Thoracic aorta (tissue), 2 donors: ENCODE measurements around the gene BCAS3. TPM values are rescaled to one million over a fixed set of nuclear protein-coding genes. Genes with fewer than 3 reads are reported as not detected.

Experiments used
- ATAC-seq: fragments of 150-250 bp; one replicate; pipeline ENCODE4 v1.8.0; 2017; ENCODE audit warnings: low read depth; ENCODE audit not compliant: insufficient number of reproducible peaks, low FRiP score
- DNase-seq: peaks from one replicate; pipeline ENCODE4 v3.0.0-alpha.2; 2020; ENCODE audit warnings: low spot score
- H3K27ac ChIP-seq, 2 donors: fragments of 200-600 bp; sonication (generic); 1 replicate in 1 of 2; 2 replicates in 1 of 2; pipeline ENCODE4 v1.5.1; 2016; ENCODE audit warnings: mild to moderate bottlenecking in 2 of 2, moderate library complexity in 2 of 2
- H3K27me3 ChIP-seq: fragments of 200-600 bp; sonication (generic); replicated peaks from 2 replicates; pipeline ENCODE4 v1.6.0; 2016; ENCODE audit warnings: mild to moderate bottlenecking; ENCODE audit not compliant: insufficient read depth
- H3K36me3 ChIP-seq: fragments of 200-600 bp; sonication (generic); one replicate; pipeline ENCODE4 v1.5.1; 2016
- H3K4me1 ChIP-seq, 2 donors: fragments of 200-600 bp; sonication (generic); 1 replicate in 1 of 2; 2 replicates in 1 of 2; pipeline versions ENCODE4 v1.5.1 to v1.6.0; 2016; ENCODE audit warnings: low read depth in 2 of 2, mild to moderate bottlenecking in 1 of 2; ENCODE audit not compliant: control insufficient read depth in 1 of 2
- H3K4me3 ChIP-seq: fragments of 200-600 bp; sonication (generic); 2 replicates; pipeline ENCODE4 v1.5.1; 2016; ENCODE audit warnings: mild to moderate bottlenecking
- H3K9me3 ChIP-seq: fragments of 200-600 bp; sonication (generic); 2 replicates; pipeline ENCODE4 v1.5.1; 2016
- total RNA-seq, 2 donors: library from RNA; depleted of rRNA; stranded (reverse); fragments of >200 nt; gene quantifications; one replicate each; pipeline versions ENCODE4 v1.1.0 to v1.2.3, GENCODE V29; 2016
- TF ChIP-seq, protein P1 (sequence below): fragments of 200-600 bp; sonication (generic); IDR thresholded peaks from one replicate; pipeline ENCODE4 v1.5.1; 2019; ENCODE audit warnings: antibody characterized with exemption

BCAS3 gene
- total RNA-seq, 2 donors from 2014 or later, result 35.1 to 69.3 TPM

DNA sequence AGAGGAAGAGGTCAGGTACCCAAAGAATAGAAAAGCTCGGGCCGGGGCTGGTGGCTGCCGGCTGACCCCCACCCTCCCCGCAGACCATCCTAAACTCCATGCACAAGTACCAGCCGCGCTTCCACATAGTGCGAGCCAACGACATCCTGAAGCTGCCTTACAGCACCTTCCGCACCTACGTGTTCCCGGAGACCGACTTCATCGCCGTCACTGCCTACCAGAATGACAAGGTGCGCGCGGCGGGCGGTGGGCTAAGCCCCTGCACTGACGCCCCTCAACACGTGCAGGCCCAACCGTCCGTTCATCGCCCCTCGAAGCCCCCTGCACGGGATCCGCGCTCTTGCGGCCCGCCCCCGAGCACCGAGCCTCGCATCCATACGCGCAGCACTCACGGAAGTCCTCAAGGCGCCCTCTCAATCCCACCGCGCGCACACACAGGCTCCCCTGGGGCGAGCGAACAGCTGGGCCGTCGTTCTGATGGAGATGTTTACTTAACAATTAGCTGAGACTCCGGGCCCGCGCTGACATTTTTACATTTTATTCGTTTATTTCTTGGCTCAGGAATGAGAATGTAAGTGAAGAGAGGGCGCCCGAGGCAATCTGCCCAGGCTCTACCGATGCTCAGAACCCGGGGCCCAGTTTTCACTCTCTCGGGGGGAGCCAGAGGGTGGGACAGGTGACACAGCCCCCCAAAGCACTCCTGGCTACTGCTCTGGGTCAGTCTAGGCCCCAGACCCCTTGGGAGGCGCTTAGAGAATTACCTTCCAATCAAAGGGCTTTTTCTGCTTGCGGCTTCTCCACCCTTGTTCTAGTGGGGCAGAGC is 725.5 kb downstream of the BCAS3 start:
- Histone ChIP-seq H3K4me3 (peak overlapping the region; percentile 87), H3K36me3 (peaks cover 9% of the 10 kb centered on the region), H3K4me1 (peaks cover 5 to 64% of the 10 kb centered on the region in 2 donors), H3K9me3 (no peaks in the 10 kb centered on the region), H3K27ac (peak overlapping the region; percentile 49 to 63), H3K27me3 (no peaks in the 10 kb centered on the region)
- TF ChIP-seq, protein P1, sequence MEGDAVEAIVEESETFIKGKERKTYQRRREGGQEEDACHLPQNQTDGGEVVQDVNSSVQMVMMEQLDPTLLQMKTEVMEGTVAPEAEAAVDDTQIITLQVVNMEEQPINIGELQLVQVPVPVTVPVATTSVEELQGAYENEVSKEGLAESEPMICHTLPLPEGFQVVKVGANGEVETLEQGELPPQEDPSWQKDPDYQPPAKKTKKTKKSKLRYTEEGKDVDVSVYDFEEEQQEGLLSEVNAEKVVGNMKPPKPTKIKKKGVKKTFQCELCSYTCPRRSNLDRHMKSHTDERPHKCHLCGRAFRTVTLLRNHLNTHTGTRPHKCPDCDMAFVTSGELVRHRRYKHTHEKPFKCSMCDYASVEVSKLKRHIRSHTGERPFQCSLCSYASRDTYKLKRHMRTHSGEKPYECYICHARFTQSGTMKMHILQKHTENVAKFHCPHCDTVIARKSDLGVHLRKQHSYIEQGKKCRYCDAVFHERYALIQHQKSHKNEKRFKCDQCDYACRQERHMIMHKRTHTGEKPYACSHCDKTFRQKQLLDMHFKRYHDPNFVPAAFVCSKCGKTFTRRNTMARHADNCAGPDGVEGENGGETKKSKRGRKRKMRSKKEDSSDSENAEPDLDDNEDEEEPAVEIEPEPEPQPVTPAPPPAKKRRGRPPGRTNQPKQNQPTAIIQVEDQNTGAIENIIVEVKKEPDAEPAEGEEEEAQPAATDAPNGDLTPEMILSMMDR, result no peak
- ATAC-seq, result no peak
- DNase-seq, result no peak

DNA sequence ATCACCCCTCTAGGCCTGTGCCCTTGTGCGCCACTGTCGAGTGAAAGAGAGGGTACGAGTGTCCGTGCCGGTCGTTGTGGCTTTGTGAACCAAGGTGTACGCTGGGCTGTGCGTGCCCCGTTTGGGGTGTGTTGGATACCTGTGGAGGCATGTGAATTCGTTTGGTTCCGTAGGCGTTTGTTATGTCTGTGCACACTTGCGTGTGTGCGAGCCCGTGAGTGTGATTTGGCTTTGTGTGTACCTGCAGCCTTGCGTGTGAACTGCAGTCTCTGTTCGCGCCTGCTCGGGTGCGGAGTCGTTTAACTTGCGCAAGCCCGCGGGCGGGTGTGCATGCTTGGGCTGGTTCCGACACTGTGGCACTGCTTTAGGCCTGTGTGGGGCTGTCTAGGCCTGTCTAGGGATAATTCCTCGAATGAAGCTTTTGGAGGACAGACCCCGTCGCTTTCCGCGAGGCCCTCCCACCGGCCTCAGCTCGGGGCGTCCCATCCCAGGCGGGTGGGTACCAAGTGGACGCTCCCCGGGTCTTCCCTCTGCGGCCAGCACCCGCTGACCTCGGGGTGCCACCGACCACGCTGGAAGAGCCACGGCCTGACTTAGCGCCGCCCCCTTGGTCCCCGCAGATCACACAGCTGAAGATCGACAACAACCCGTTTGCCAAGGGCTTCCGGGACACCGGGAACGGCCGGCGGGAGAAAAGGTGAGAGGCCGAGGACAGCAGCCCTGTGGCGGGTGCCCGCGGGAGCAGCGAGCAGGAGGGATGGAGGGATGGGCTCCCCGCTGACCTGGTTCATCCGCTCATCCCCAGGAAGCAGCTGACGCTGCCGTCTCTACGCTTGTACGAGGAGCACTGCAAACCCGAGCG is 726.4 kb downstream of the BCAS3 start:
- no peaks in the 10 kb centered on the region for H3K27me3 ChIP-seq
- ATAC-seq, result no peak

DNA sequence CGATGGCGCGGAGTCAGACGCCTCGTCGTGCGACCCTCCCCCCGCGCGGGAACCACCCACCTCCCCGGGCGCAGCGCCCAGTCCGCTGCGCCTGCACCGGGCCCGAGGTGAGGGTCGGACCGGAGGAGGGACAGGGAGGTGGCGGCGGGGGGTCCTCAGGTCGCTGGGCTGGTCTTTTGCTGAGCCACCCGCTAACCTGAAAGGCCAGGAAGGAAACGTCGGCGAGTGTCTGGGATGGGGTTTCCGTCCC is 726.9 kb downstream of the BCAS3 start:
- no peak for DNase-seq
- ATAC-seq, result no peak
- H3K27me3 ChIP-seq, result no peaks in the 10 kb centered on the region

More for the DNA sequence above, 726.4 kb downstream of the BCAS3 start:
- Histone ChIP-seq H3K4me1 (peaks cover 10 to 63% of the 10 kb centered on the region in 2 donors), H3K36me3 (peaks cover 9% of the 10 kb centered on the region), H3K4me3 (peak overlapping the region; percentile 87), H3K9me3 (no peaks in the 10 kb centered on the region), H3K27ac (peak overlapping the region; percentile 49 to 52)
- no peak for DNase-seq
- TF ChIP-seq, protein P1, result no peak

DNA sequence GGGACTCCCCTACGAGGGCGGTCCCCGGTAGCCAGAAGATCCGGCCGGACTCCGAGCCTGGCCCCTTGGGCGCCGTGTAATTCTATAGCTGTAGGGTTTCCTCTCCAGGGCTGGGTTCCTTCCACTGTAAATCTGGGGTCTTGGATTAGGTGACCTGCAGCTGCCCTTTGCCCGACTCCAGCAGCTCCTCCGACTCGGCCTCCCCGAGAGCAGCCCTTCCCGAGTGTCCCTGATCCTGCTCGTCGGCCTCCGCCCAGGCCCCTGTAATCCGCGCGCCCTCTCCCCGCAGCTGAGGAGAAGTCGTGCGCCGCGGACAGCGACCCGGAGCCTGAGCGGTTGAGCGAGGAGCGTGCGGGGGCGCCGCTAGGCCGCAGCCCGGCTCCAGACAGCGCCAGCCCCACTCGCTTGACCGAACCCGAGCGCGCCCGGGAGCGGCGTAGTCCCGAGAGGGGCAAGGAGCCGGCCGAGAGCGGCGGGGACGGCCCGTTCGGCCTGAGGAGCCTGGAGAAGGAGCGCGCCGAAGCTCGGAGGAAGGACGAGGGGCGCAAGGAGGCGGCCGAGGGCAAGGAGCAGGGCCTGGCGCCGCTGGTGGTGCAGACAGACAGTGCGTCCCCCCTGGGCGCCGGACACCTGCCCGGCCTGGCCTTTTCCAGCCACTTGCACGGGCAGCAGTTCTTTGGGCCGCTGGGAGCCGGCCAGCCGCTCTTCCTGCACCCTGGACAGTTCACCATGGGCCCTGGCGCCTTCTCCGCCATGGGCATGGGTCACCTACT is 727.4 kb downstream of the BCAS3 start:
- TF ChIP-seq, protein P1, result no peak
- Histone ChIP-seq H3K36me3 (peaks cover 9% of the 10 kb centered on the region), H3K4me1 (peaks cover 13 to 69% of the 10 kb centered on the region in 2 donors), H3K27me3 (no peaks in the 10 kb centered on the region), H3K4me3 (peak overlapping the region; percentile 87), H3K9me3 (no peaks in the 10 kb centered on the region), H3K27ac (peak overlapping the region; percentile 43 to 44)
- DNase-seq (no peak), ATAC-seq (no peak)

More for the DNA sequence above, 726.9 kb downstream of the BCAS3 start:
- TF ChIP-seq, protein P1, result no peak
- H3K36me3 ChIP-seq, result peaks cover 9% of the 10 kb centered on the region
- H3K4me1 ChIP-seq, result peaks cover 10 to 66% of the 10 kb centered on the region in 2 donors
- H3K4me3 ChIP-seq, result peak overlapping the region; percentile 87
- peak overlapping the region in 1 of 2 donors; percentile 52 for H3K27ac ChIP-seq
- H3K9me3 ChIP-seq, result no peaks in the 10 kb centered on the region
